Activated B cell treated with CpG ODN at 0.5 μM for 24 hours (primary cell): Measurements from ENCODE around the gene CDC42SE2. TPM values are rescaled to one million over a fixed set of nuclear protein-coding genes. Genes with fewer than 3 reads are reported as not detected.
A peak's percentile ranks its signal among the peaks of the same experiment; 100 is the strongest.

ENCODE experiments used
- ATAC-seq: fragments of 200-7000 bp; cut with Tn5 transposase; one replicate; pipeline ENCODE4 v1.10.0; 2021; ENCODE audit warnings: low read depth, mild to moderate bottlenecking, moderate library complexity
- CTCF ChIA-PET: fragments of 350-600 bp; sonication (Branson Sonifier 250); formaldehyde crosslinking; loops from one replicate; lab custom pipeline; 2021; ENCODE audit warnings: antibody characterized with exemption; lab: Charles Lee
- POLR2A ChIA-PET: fragments of 350-600 bp; sonication (Branson Sonifier 250); formaldehyde crosslinking; loops from one replicate; lab custom pipeline; 2021; ENCODE audit warnings: antibody characterized with exemption; lab: Charles Lee
- DNase-seq: peaks from one replicate; pipeline ENCODE4 v3.0.0; 2022
- H3K27ac Mint-ChIP-seq: one replicate; pipeline ENCODE4 v1.8.0; 2020; ENCODE audit warnings: mixed read lengths
- H3K27me3 Mint-ChIP-seq: one replicate; pipeline ENCODE4 v1.8.0; 2021; ENCODE audit warnings: mixed read lengths
- H3K36me3 Mint-ChIP-seq: one replicate; pipeline ENCODE4 v1.8.0; 2021; ENCODE audit warnings: low read depth, mixed read lengths
- H3K4me1 Mint-ChIP-seq: one replicate; pipeline ENCODE4 v1.8.0; 2021; ENCODE audit warnings: mixed read lengths
- H3K4me3 Mint-ChIP-seq: one replicate; pipeline ENCODE4 v1.8.0; 2020; ENCODE audit warnings: mild to moderate bottlenecking, mixed read lengths
- H3K9me3 Mint-ChIP-seq: one replicate; pipeline ENCODE4 v1.8.0; 2020; ENCODE audit warnings: mixed read lengths
- CTCF ChIP-seq: fragments of 200-600 bp; IDR thresholded peaks from one replicate; pipeline ENCODE4 v1.8.0; 2022; ENCODE audit warnings: antibody characterized with exemption, mild to moderate bottlenecking
- intact Hi-C: fragments of 100-400 bp; cut with micrococcal nuclease; formaldehyde crosslinking; loops from one replicate; pipeline ENCODE4 v1.15.1; 2024
- total RNA-seq: library from RNA; stranded (reverse); gene quantifications from 2 replicates; pipeline ENCODE4 v1.2.3, GENCODE V29; 2022

Gene CDC42SE2
- total RNA-seq, 1 donor from 2014 or later, result 122 TPM

- Mint-ChIP-seq H3K27me3 (no peaks in the 10 kb centered on the region), H3K4me3 (peak overlapping the region; percentile 8), H3K4me1 (peaks cover 92% of the 10 kb centered on the region), H3K36me3 (peaks cover 12% of the 10 kb centered on the region), H3K9me3 (no peaks in the 10 kb centered on the region), H3K27ac (peak overlapping the region; percentile 76)
- ATAC-seq (no peak), DNase-seq (no peak)
- TF ChIP-seq CTCF, result no peak
- intact Hi-C loops, result no loop called here
- POLR2A ChIA-PET, result interaction anchor here (0.9 to 3.2 kb wide), 5 partner anchors 10 to 55 kb away, joined by 3 to 28 read pairs (median 5); partner anchors contain the start of gene CDC42SE2
- CTCF ChIA-PET, result no interaction called here
Measured at GRCh38 chr5:131280417-131280816, 16.6 kb downstream of the CDC42SE2 start.

GRCh38 chr5:131281133-131281867, 17.4 kb downstream of the CDC42SE2 start:
- ATAC-seq (no peak), DNase-seq (no peak)
- Mint-ChIP-seq H3K27ac (peak overlapping the region; percentile 43), H3K4me3 (peak overlapping the region; percentile 30), H3K36me3 (peaks cover 16% of the 10 kb centered on the region), H3K4me1 (peaks cover 91% of the 10 kb centered on the region), H3K27me3 (no peaks in the 10 kb centered on the region), H3K9me3 (no peaks in the 10 kb centered on the region)
- ChIA-PET POLR2A (interaction anchor here (1.5 to 3.2 kb wide), 3 partner anchors 11 to 28 kb away, joined by 5 to 28 read pairs (median 5); partner anchors contain the start of gene CDC42SE2), CTCF (no interaction called here)
- intact Hi-C loops, result no loop called here
- no peak for TF ChIP-seq CTCF

GRCh38 chr5:131281868-131282234, 18.0 kb downstream of the CDC42SE2 start:
- Mint-ChIP-seq H3K4me1 (peaks cover 90% of the 10 kb centered on the region), H3K9me3 (no peaks in the 10 kb centered on the region), H3K36me3 (peaks cover 16% of the 10 kb centered on the region), H3K4me3 (peak overlapping the region; percentile 30), H3K27ac (peak overlapping the region; percentile 43), H3K27me3 (no peaks in the 10 kb centered on the region)
- intact Hi-C loops, result no loop called here
- ATAC-seq (no peak), DNase-seq (no peak)
- POLR2A ChIA-PET, result interaction anchor here (3.2 kb wide), 1 partner anchor 17 kb away, joined by 28 read pairs; the partner anchor contains the start of gene CDC42SE2
- CTCF ChIA-PET, result no interaction called here
- TF ChIP-seq CTCF, result no peak

GRCh38 chr5:131282235-131282634, 18.4 kb downstream of the CDC42SE2 start:
- no peak for TF ChIP-seq CTCF
- H3K4me3 Mint-ChIP-seq, result peak overlapping the region; percentile 30
- H3K36me3 Mint-ChIP-seq, result peaks cover 17% of the 10 kb centered on the region
- intact Hi-C loops, result no loop called here
- peak overlapping the region; percentile 43 for H3K27ac Mint-ChIP-seq
- POLR2A ChIA-PET, result no interaction called here
- no peaks in the 10 kb centered on the region for H3K9me3 Mint-ChIP-seq
- DNase-seq (no peak), ATAC-seq (no peak)
- CTCF ChIA-PET, result no interaction called here
- no peaks in the 10 kb centered on the region for H3K27me3 Mint-ChIP-seq
- peaks cover 87% of the 10 kb centered on the region for H3K4me1 Mint-ChIP-seq

- DNase-seq (no peak), ATAC-seq (no peak)
- H3K4me3 Mint-ChIP-seq, result no peak overlapping the region
- CTCF ChIA-PET, result interaction anchor here (0.7 to 1.2 kb wide), 3 partner anchors 20 to 96 kb away, joined by 3 to 4 read pairs (median 3); no protein-coding TSS in a partner anchor
- no peaks in the 10 kb centered on the region for H3K9me3 Mint-ChIP-seq
- H3K4me1 Mint-ChIP-seq, result peaks cover 80% of the 10 kb centered on the region
- H3K36me3 Mint-ChIP-seq, result peaks cover 38% of the 10 kb centered on the region
- intact Hi-C loops, result no loop called here
- no peak for TF ChIP-seq CTCF
- POLR2A ChIA-PET, result interaction anchor here (0.5 to 2.4 kb wide), 12 partner anchors 10 to 1209 kb away, joined by 4 to 16 read pairs (median 5); partner anchors contain the start of gene CDC42SE2
- no peaks in the 10 kb centered on the region for H3K27me3 Mint-ChIP-seq
- H3K27ac Mint-ChIP-seq, result peak overlapping the region; percentile 31
Measured at GRCh38 chr5:131285703-131286399, 22.0 kb downstream of the CDC42SE2 start.
